ENCODE results near the gene PIGV.

- TF ChIP-seq CTCF (IDR thresholded peaks at IDR 0.05; ENCODE audit: low read length) = no peak
- TF ChIP-seq EZH2phosphoT487 (IDR thresholded peaks at IDR 0.05; ENCODE audit: low read length) = no peak
- no peak for TF ChIP-seq EZH2 (optimal IDR thresholded peaks at IDR 0.05; ENCODE audit: low read depth, low read length)
These were observed 1.8 kb downstream of the PIGV start for GRCh38 chr1:26789612-26789865.

Measured in MM.1S (cell line).